Liver (tissue), 9 donors: ENCODE measurements around the gene EVC2. TPM values are rescaled to one million over a fixed set of nuclear protein-coding genes. Genes with fewer than 3 reads are reported as not detected.

Source experiments
- DNase-seq: peaks from one replicate; pipeline ENCODE4 v3.0.0-alpha.2; 2017; ENCODE audit warnings: low spot score
- H3K27ac ChIP-seq, 2 donors: one replicate each; pipeline ENCODE4 v1.7.0; 2013; ENCODE audit warnings: inconsistent platforms in 2 of 2, low read length in 2 of 2, control low read depth in 1 of 2, low read depth in 1 of 2, mild to moderate bottlenecking in 1 of 2
- H3K27me3 ChIP-seq, 4 donors: one replicate each; pipeline versions ENCODE4 v1.6.1 to v1.7.0; 2013; ENCODE audit warnings: low read length in 3 of 4, inconsistent platforms in 1 of 4, mild to moderate bottlenecking in 1 of 4, moderate library complexity in 1 of 4; ENCODE audit not compliant: control insufficient read depth in 4 of 4, insufficient read depth in 4 of 4
- H3K36me3 ChIP-seq, 4 donors: one replicate each; pipeline versions ENCODE4 v1.6.1 to v1.7.0; 2013; ENCODE audit warnings: low read length in 3 of 4, mild to moderate bottlenecking in 3 of 4, low read depth in 1 of 4, moderate library complexity in 1 of 4; ENCODE audit not compliant: control insufficient read depth in 4 of 4, insufficient read depth in 3 of 4
- H3K4me1 ChIP-seq, 4 donors: one replicate each; pipeline versions ENCODE4 v1.6.1 to v1.7.0; 2013; ENCODE audit warnings: low read length in 3 of 4, mild to moderate bottlenecking in 3 of 4, moderate library complexity in 1 of 4; ENCODE audit not compliant: control insufficient read depth in 4 of 4, insufficient read depth in 4 of 4
- H3K4me3 ChIP-seq, 3 donors: one replicate each; pipeline versions ENCODE4 v1.6.1 to v1.7.0; 2013; ENCODE audit warnings: low read length in 3 of 3, control low read depth in 1 of 3, low read depth in 1 of 3, mild to moderate bottlenecking in 1 of 3
- H3K9ac ChIP-seq, 2 donors: one replicate each; pipeline ENCODE4 v1.7.0; 2013; ENCODE audit warnings: low read length in 2 of 2, mild to moderate bottlenecking in 2 of 2, moderate library complexity in 2 of 2, control low read depth in 1 of 2, low read depth in 1 of 2
- H3K9me3 ChIP-seq, 4 donors: one replicate each; pipeline versions ENCODE4 v1.6.1 to v1.7.0; 2013; ENCODE audit warnings: low read length in 3 of 4; ENCODE audit not compliant: control insufficient read depth in 4 of 4
- ATF3 ChIP-seq: IDR thresholded peaks from 2 replicates; pipeline ENCODE4 v1.6.1; 2016; ENCODE audit warnings: antibody characterized with exemption
- CTCF ChIP-seq: fragments of 150-350 bp; IDR thresholded peaks from 2 replicates; pipeline ENCODE4 v1.5.1; 2017; ENCODE audit warnings: improper control_type of control experiment, low read depth, low read length; ENCODE audit not compliant: missing input control
- EGR1 ChIP-seq, 2 donors: IDR thresholded peaks; 2 replicates each; pipeline ENCODE4 v1.6.1; 2016 to 2018; ENCODE audit warnings: antibody characterized with exemption in 2 of 2, low read depth in 2 of 2
- FOXA1 ChIP-seq: IDR thresholded peaks from 2 replicates; pipeline ENCODE4 v1.6.1; 2016; ENCODE audit warnings: antibody characterized with exemption
- FOXA2 ChIP-seq: IDR thresholded peaks from 2 replicates; pipeline ENCODE4 v1.6.1; 2016; ENCODE audit warnings: antibody characterized with exemption
- GABPA ChIP-seq, 2 donors: IDR thresholded peaks in 1 of 2; conservative IDR thresholded peaks in 1 of 2; 2 replicates each; pipeline ENCODE4 v1.6.1; 2016; ENCODE audit warnings: antibody characterized with exemption in 2 of 2, mild to moderate bottlenecking in 1 of 2, moderate library complexity in 1 of 2
- HNF4A ChIP-seq, 2 donors: conservative IDR thresholded peaks; 2 replicates each; pipeline ENCODE4 v1.6.1; 2016; ENCODE audit warnings: antibody characterized with exemption in 2 of 2, mild to moderate bottlenecking in 2 of 2
- JUND ChIP-seq, 2 donors: IDR thresholded peaks; 2 replicates each; pipeline ENCODE4 v1.6.1; 2016; ENCODE audit warnings: antibody characterized with exemption in 2 of 2
- NR2F2 ChIP-seq: IDR thresholded peaks from 2 replicates; pipeline ENCODE4 v1.6.1; 2016; ENCODE audit warnings: antibody characterized with exemption
- RAD21 ChIP-seq, 2 donors: IDR thresholded peaks; 2 replicates each; pipeline ENCODE4 v1.6.1; 2016; ENCODE audit warnings: antibody characterized with exemption in 2 of 2, mild to moderate bottlenecking in 2 of 2
- REST ChIP-seq: IDR thresholded peaks from 2 replicates; pipeline ENCODE4 v1.6.1; 2016; ENCODE audit warnings: antibody characterized with exemption, mild to moderate bottlenecking
- RXRA ChIP-seq, 2 donors: IDR thresholded peaks; 2 replicates each; pipeline ENCODE4 v1.6.1; 2017 to 2018; ENCODE audit warnings: antibody characterized with exemption in 2 of 2, mild to moderate bottlenecking in 1 of 2
- SP1 ChIP-seq: IDR thresholded peaks from 2 replicates; pipeline ENCODE4 v1.6.1; 2018; ENCODE audit warnings: antibody characterized with exemption, mild to moderate bottlenecking
- TAF1 ChIP-seq: conservative IDR thresholded peaks from 2 replicates; pipeline ENCODE4 v1.6.1; 2016; ENCODE audit warnings: antibody characterized with exemption, mild to moderate bottlenecking
- YY1 ChIP-seq: IDR thresholded peaks from 2 replicates; pipeline ENCODE4 v1.6.1; 2016; ENCODE audit warnings: antibody characterized with exemption, mild to moderate bottlenecking
- ZBTB33 ChIP-seq: IDR thresholded peaks from 2 replicates; pipeline ENCODE4 v1.6.1; 2016; ENCODE audit warnings: antibody characterized with exemption
- WGBS: extraction: QIAGEN DNeasy Blood & Tissue Kit; methylation state at CpG from one replicate; pipeline ENCODE4 v1.1.7; 2013; 5-methylcytosine and 5-hydroxymethylcytosine counted together
- polyA plus RNA-seq, 2 donors: library from polyadenylated mRNA; stranded (reverse) in 1 of 2; unstranded in 1 of 2; fragments of 200-250 nt in 1 of 2; fragments of >200 nt in 1 of 2; fragmentation: Nextera tagmentation in 1 of 2; extraction: Ambion mirVana in 1 of 2; gene quantifications; one replicate each; pipeline versions ENCODE4 v1.2.1 to v1.2.3, GENCODE V29; 2013 to 2015
- total RNA-seq, 2 donors: library from RNA; depleted of rRNA; stranded (reverse); fragments of >200 nt; gene quantifications; one replicate each; pipeline ENCODE4 v1.2.3, GENCODE V29; 2014
- TF ChIP-seq, protein P1 (sequence below): IDR thresholded peaks from 2 replicates; pipeline ENCODE4 v1.6.1; 2016; ENCODE audit warnings: antibody characterized with exemption
- donor health status: healthy.
- donor health status: healthy.
- donor health status: healthy.
- donor health status: healthy.
- donor health status: healthy.

EVC2 gene, protein sequence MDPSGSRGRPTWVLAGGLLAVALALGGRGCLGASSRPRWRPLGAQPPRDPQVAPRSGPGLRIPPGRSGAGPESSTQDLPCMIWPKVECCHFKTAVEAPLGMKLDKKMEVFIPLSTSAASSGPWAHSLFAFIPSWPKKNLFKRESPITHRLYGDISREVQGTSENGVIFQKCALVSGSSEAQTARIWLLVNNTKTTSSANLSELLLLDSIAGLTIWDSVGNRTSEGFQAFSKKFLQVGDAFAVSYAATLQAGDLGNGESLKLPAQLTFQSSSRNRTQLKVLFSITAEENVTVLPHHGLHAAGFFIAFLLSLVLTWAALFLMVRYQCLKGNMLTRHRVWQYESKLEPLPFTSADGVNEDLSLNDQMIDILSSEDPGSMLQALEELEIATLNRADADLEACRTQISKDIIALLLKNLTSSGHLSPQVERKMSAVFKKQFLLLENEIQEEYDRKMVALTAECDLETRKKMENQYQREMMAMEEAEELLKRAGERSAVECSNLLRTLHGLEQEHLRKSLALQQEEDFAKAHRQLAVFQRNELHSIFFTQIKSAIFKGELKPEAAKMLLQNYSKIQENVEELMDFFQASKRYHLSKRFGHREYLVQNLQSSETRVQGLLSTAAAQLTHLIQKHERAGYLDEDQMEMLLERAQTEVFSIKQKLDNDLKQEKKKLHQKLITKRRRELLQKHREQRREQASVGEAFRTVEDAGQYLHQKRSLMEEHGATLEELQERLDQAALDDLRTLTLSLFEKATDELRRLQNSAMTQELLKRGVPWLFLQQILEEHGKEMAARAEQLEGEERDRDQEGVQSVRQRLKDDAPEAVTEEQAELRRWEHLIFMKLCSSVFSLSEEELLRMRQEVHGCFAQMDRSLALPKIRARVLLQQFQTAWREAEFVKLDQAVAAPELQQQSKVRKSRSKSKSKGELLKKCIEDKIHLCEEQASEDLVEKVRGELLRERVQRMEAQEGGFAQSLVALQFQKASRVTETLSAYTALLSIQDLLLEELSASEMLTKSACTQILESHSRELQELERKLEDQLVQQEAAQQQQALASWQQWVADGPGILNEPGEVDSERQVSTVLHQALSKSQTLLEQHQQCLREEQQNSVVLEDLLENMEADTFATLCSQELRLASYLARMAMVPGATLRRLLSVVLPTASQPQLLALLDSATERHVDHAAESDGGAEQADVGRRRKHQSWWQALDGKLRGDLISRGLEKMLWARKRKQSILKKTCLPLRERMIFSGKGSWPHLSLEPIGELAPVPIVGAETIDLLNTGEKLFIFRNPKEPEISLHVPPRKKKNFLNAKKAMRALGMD
- total RNA-seq (1 to 10 TPM in 1 of 2 donors, under 1 TPM in 1; 0.84 to 1.3 TPM), polyA plus RNA-seq (under 1 TPM; 0.26 to 0.31 TPM)

DNA sequence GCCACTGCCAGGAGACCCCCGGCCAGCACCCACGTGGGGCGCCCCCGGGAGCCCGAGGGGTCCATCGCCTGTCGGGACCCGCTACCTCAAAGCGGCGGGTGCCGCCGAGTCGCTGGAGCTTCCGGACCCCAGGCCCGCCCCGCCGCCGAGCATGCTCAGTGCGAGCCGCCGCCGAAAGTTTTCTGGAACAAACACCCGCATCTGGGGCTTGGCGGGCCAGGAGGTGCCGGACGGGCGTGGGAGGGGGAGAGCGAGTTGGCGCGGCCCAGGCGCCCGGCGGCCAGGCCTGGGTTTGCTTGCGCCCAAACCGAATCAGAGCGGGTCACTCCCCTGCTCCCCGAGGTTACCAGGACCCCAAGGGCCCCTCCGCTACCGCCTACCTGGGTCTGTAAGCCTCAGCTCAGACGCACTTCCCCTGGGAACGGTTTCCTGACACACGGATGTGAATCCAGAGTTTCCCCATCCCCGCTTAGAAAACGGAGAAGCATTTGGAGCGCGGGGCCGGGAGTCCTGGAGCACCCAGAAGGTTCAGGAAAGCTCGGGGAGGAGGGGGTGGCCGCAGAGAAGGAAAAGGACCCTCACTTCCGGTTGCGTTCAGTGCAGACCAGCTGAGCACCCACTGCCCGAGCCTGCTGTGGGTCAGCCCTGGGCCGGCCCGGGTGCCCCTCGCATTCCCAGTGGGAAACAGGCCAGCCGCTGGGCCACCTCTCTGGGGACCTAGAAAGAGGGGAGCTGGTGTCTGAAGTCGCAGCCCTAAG lies at the start of gene EVC2:
Gene EVC2, minus strand, starts transcription at position 111 of the 758 bp plus-strand sequence. Its CDS starts 46 bp downstream, at position 65.
- Histone ChIP-seq H3K36me3 (no peaks in the 10 kb centered on the region), H3K27ac (peak within 1 kb of the TSS in 1 of 2 donors; percentile 11), H3K4me1 (peaks cover 0 to 28% (median 15%) of the 10 kb centered on the region in 4 donors), H3K27me3 (peaks cover 0 to 10% (median 1%) of the 10 kb centered on the region in 4 donors), H3K9ac (no peak within 1 kb of the TSS), H3K4me3 (peak within 1 kb of the TSS in 2 of 3 donors; percentile 36 to 51), H3K9me3 (peaks cover 0 to 5% (median 0%) of the 10 kb centered on the region in 4 donors)
- no peak for TF ChIP-seq GABPA (IDR thresholded peaks at IDR 0.05 in 1 of 2, conservative IDR thresholded peaks at IDR 0.05 in 1 of 2)
- no peak for TF ChIP-seq REST
- no peak for TF ChIP-seq ZBTB33
- TF ChIP-seq TAF1 = no peak
- TF ChIP-seq CTCF = no peak
- TF ChIP-seq EGR1 (IDR thresholded peaks at IDR 0.05; ENCODE audit: low read depth in 2 of 2) = no peak
- TF ChIP-seq JUND (IDR thresholded peaks at IDR 0.05) = no peak
- TF ChIP-seq FOXA2 = no peak
- no peak for TF ChIP-seq SP1
- TF ChIP-seq NR2F2 = no peak
- no peak for TF ChIP-seq RAD21 (IDR thresholded peaks at IDR 0.05)
- TF ChIP-seq FOXA1 = no peak
- TF ChIP-seq, protein P1, sequence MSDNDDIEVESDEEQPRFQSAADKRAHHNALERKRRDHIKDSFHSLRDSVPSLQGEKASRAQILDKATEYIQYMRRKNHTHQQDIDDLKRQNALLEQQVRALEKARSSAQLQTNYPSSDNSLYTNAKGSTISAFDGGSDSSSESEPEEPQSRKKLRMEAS = no peak
- no peak for TF ChIP-seq RXRA (IDR thresholded peaks at IDR 0.05)
- no peak for TF ChIP-seq YY1
- no peak for TF ChIP-seq HNF4A (conservative IDR thresholded peaks at IDR 0.05)
- no peak for TF ChIP-seq ATF3
- 20% methylated on average over 57 of the region's 57 CpGs for WGBS
- DNase-seq = peak; percentile 49
